GM13977 (cell line): ENCODE data around the gene MARCO.

ENCODE experiments used
- DNase-seq: peaks from one replicate; pipeline ENCODE4 v3.0.0; 2012; ENCODE audit warnings: low spot score
- CTCF ChIP-seq: IDR thresholded peaks from 2 replicates; pipeline ENCODE4 v1.5.1; 2012; ENCODE audit warnings: mild to moderate bottlenecking, control low read depth; ENCODE audit not compliant: insufficient read depth; ENCODE audit errors: extremely low read depth, missing control alignments
- in situ Hi-C: fragments of 300-500 bp; cut with MboI; formaldehyde crosslinking; loops from one replicate; pipeline ENCODE4 v1.12.0; 2022; ENCODE audit warnings: low sequenced_read_pairs, low pct_unique_long_range_greater_than_20kb, mixed read lengths, inconsistent platforms; ENCODE audit not compliant: unreplicated experiment

The MARCO gene

GRCh38 chr2:119040730-119041129 is 98.7 kb downstream of the MARCO start:
- no peak for TF ChIP-seq CTCF
- in situ Hi-C loops = no loop called here
- DNase-seq = no peak
